HG02870 (cell line): ENCODE measurements around the gene HSPB6.
"Not testable (repeated sequence)": the region's sequence is repeated elsewhere in the genome, so short reads cannot be mapped to it uniquely, and the experiment has no call there.

Experiments used
- ATAC-seq: cut with Tn5 transposase; IDR thresholded peaks from one replicate; pipeline ENCODE4 v1.9.1; 2021; ENCODE audit warnings: mild to moderate bottlenecking, moderate library complexity; ENCODE audit not compliant: unreplicated experiment

HSPB6 gene, protein sequence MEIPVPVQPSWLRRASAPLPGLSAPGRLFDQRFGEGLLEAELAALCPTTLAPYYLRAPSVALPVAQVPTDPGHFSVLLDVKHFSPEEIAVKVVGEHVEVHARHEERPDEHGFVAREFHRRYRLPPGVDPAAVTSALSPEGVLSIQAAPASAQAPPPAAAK

DNA sequence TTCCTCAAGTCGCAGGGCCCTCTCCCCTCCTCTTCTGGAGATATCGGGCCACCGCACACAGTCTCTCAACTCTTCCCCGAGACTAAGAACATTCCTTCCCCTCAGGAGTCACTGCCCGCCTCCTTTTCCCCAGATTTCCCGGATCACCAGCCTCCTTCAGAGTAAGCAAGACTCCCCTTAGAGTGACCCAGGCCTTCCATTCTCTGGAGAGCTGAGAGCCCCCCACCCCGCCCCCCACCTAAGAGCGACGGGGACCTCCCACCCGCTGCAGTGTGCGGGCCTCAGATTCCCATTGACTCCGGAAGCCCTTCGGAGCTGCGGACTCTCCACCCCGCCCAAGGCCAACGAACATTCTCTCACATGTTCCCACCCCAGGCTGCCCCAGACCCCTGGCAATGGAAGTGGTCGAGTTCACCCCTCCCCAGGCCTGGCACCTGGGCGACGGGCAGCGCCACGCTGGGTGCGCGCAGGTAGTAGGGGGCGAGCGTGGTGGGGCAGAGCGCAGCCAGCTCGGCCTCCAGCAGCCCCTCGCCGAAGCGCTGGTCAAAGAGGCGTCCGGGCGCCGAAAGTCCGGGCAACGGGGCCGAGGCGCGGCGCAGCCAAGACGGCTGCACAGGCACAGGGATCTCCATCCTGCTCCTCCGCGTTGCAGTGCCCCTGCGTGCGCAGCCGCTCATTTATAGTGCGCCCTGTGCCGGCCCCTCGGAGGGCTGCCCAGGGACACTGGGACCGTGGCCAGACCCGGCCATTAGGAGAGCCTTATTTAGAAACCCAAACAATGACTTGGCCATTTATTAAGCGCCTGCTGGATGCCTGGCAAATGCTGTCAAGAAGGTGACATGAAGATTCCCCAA, at the start of gene HSPB6:
TSS of gene HSPB6 (minus strand) at position 653 of the 854 bp plus-strand sequence. CDS start at position 632, 21 bp downstream.
- ATAC-seq: no peak

DNA sequence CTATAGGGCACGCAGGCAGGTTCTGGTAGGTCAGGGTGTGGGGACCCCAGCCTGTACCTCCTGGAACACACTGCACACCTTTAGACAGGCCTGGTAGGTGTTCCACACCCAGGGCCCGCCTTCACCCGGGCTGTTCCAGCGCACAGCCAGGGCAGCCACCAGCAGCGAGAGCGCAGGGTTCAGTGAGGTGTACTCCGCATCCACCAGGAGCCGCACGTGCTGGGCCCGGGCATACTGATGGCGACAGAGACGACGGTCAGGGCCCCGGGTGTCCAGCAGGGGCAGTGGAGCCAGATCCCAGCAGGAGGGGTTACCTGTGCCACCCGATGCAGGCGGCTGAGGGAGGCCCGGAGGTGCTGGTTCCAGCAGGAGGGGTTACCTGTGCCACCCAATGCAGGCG, 49.8 kb upstream of the HSPB6 start:
- ATAC-seq: no peak

DNA sequence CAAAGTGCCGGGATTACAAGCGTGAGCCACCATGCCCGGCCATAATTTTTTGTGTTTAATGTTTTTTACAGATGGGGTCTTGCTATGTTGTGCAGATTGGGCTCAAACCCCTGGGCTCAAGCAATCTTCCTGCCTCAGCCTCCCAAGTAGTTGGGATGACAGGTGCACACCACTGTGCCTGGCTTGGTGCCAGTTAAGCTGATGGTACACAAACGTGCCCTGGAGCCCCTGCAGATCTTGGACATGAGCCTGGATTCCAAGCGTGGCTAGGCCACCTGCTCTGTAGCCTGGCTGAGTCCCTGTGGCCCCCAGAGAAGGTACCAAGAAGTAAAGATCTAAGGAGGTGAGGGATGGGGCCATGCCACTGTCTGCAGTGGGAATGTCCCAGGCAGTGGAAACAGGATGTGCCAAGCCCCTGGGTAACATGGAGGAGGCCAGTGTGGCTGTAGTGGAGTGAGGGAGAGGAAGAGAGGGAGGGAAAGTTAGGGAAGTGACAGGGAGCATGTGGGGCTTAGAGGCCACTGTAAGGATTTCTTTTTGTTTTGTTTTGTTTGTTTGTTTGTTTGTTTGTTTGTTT, 48.8 kb upstream of the HSPB6 start:
- no peak for ATAC-seq

DNA sequence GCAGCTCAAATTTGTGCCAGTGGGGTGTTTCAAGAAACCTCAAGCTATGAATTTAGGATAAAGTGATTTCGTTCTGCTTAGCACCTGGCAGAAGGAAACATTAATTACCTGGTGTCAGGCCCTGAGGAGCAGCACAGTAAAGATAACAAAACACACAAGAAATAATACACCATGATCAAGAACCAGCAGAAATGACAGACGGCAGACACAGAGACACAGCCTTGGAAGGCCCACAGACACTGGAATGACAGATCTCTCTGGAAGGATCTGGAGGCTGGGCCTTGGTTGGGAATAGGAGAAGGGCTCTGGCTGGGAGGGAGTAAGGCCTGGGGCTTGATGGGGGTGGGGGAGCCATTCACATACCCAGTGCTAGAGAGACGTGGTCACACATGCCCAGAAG, 45.0 kb upstream of the HSPB6 start:
- ATAC-seq: no peak

DNA sequence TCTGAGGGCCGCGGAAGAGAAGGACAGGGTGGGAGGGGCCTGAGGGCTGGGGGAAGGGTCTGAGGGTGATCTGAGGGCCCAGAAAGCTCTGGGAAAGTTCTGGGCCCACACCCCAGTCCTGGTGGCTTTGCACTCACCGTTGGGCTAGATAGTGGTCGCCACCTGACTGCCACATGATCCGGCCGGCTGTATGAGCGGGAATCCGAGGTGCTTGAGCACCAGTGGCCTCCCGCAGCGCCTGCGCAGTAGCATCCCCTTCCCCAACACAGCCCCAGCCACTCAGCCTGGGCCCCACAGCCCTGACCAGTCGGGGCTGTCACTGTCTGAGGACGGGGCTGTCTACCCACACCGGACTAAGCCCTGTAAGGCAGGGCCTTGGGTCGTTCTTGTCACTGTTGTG, 40.8 kb upstream of the HSPB6 start:
- ATAC-seq: no peak

DNA sequence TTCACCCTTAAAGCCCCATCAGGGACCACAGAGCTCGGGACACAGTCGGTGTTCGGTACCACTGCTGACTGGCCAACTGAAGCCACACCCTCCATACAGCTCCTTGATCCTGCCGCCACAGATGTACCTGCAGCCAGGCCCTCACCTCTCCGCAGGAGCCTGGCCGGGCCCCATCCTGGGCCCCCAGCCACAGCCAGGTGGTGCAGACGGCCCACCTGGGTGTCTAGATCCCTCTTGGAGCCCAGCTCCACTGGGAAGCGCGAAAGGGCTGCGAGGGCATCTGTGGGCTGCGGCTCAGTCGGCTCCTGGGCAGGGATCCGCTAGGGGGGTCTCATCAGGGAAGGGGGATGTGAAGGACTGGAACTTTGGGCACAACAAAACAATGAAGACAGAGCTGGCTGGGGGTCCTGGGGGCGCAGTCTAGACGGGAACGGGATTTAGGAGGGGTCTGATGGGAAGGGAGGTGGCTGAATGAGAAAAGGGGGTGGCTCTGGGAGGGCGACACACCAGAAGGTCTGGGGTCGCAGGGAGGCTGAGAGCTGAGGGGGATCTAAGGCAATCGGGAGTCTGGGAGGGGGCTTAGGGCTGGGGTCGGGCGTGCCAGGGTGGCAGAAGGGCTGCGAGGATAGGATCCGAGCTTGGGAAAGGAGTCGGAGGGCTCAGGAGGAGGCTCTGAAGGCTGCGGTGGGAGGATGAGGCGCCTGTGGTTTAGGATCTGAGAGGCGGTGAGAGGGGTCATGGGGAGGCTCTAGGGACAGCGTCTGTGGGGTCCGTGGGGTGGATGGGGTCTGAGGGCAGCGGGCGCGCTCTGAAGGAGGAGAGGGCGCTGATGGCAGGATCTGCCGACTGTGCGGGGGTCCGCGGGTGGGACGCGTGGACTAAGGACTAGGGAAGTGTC, 40.1 kb upstream of the HSPB6 start:
- no peak for ATAC-seq

DNA sequence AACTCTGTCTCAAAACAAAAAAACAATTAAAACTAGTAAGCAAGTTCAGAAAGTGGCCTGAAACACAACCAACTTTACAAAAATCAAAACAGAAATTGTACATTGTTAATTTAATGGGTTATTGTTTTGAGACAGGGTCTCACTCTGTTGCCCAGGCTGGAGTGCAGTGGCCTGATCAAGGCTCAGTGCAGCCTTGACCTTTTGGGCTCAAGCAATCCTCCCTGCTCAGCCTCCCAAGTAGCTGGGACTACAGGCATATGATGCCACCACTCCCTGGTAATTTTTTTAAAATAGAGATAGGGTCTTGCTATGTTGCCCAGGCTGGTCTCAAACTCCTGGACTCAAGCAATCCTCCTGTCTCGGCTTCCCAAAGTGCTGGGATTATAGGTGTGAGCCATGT, 38.7 kb upstream of the HSPB6 start:
- ATAC-seq: not testable (repeated sequence)

DNA sequence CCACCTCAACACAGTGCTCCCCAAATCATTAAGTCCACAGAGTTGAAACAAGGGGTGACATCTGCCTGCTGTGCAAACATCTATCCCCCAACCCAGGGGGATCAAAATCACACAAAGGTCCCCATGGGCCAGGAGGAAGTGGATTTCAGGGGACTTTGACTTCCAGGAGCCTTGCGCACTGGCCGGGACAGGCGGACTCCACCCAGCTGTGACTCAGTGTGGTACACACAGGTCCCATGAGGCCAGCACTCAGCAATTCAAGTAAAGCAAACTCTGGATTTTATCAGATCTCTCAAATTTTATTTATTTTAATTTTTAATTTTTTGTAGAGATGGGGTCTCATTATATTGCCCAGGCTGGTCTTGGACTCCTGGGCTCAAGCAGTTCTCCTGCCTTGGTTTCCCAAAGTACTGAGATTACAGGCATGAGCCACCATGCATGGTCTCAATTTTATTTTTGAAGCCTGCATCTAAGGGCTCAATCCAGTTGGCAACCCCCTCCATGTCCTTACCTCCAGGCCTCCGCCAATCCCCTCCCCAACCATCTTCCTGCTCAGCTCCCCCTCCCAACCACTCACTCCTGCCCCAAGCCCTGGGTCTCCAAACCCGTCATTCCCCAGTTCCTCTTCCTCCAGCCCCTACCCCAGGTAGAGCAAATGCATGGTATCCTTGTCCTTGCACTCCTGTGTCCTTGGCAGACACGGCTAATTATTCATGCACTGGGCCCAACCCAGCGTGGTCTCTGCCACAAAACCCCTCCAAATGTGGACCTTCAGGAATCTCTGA, 36.7 kb upstream of the HSPB6 start:
- ATAC-seq: no peak

DNA sequence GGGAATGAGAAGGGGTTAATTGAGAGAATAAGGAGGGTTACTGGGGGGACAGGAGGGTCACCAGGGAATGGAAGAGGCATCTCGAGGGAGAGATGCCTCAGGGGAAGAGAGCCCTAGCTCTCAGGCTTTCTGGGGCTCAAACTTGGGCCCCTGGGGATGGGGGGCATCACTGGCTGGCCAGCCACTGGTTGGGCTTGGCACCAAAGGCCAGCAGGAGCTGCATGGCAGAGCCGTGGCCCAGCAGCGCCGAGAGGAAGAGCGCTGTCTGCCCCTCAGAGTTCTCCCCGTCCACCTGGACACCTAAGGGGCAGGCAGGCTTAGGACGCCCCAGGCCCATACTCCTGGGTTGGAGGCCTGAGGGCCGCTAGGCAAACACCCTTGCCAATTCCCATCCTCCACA, 36.1 kb upstream of the HSPB6 start:
- no peak for ATAC-seq

DNA sequence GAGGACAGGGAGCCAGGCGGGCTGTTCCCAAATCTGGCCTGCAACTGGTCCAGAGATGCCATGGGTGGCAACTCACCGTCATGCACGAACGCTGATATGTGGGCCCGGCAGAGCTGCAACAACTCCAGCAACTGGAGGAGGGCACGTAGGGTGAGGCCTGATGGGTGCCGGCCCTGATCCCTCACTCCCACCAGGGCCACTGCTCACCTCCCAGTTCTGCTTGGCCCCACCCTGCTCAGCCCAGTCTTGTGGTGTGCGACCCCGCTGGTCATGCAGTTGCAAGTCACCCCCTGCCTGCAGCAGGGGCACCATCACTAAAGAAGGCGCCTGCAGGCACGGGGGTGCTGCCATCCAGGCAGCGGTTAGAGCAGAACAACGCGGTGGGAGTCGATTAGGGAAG, 35.5 kb upstream of the HSPB6 start:
- no peak for ATAC-seq

DNA sequence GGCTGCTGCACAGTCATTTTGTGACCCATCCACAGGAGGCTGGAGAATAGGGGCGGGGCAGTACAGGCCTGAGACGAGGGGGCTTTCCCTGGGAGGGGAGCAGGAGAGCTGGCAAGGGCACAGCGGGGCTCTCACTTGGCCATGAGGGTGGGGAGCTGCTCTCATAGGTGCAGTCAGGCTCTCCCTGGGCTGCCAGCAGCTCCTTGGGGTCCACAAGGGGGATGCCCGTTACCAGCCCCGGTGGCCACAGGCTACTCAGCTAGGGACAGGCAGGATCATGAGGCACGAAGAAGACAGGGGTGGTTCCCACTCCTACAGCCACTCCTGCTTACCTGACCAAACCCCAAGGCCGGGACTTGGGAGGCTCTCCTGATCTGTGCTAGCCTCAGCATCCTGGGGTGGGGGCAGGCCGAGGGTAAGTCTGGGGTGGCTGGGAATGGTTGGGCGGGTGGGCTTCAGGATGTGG, 35.0 kb upstream of the HSPB6 start:
- ATAC-seq: no peak

DNA sequence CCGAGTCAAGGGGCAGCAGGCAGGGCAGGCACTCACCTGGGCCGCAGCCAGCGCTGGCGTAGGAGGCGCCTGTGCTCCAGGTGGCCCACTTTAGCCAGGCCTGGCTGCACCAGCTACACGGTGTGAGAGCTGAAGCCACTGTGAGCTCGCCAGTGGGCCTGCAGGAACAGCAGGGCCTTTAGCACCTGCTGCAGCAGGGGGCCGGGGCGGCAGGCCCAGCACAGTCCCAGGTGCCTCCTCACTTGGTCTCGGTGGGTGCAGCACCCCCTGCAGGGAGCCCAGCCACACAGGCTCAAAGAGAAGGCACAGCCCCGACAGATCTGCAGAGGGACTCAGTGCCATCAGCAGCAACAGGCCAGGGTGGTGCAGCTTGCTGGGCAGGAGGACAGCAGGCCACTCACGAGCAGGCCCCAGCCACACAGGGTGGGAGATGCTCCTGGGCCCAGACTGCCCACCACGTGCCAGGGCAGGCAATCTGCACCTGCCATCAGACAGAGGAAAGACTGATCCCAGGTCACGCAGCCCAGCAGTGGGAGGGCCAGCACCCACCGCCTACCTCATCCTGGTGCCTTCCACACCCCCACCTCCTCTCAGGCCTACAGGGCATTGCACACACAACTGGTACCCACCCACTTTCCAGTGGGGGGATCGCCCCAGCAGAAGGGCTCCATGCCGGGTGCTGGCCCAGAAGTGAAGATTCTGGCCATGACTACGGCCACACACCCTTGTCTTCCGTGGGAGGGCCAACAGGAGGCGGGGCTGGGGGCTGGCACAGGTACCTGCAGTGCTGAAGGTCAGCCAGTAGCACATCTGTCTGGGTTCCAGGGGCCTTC, 34.4 kb upstream of the HSPB6 start:
- ATAC-seq: no peak

DNA sequence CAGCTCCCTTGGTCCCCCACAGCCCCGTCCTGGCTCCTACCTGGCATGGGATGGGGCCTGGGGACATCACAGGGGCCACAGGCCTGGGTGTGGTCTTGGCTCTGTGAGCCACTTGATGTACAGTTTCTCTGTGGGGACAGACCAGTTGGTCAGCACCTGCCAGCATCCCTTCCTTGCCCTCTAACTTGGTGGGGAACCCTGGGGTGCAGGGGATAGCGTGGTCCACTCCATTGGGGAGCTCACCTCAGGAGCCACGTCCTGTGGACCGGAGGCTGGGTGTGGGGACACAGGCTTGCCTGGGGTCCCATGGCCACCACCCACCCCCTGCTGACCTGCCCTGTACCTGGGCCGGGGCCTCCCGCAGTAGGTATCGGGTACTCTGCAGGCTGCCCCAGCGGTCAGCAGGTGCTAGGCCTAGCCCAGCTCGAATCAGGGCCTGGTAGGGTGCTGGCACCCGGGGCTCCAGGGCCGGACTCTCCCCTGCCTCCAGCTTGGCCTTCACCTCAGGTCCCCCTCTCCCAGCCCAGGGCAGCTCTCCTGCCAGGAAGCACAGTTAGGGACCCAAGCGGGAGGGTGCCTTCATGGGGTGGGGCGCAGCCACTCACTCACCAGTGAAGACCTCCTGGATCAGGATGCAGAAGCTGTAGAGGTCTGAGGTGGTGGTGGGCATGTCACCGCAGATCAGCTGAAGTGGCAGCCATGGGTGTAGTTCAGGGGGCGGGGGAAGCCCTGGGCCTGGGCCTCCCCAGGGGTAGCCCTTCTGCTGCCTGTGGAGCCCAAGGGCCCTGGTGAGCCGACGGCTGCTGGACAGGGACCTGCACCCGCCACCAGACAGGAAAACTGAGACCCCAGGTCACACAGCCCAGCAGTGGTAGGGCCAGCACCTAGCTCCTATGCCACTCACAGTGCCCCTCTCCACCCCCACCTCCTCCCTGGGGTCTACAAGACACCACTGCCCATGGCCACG, 33.4 kb upstream of the HSPB6 start:
- ATAC-seq: no peak

DNA sequence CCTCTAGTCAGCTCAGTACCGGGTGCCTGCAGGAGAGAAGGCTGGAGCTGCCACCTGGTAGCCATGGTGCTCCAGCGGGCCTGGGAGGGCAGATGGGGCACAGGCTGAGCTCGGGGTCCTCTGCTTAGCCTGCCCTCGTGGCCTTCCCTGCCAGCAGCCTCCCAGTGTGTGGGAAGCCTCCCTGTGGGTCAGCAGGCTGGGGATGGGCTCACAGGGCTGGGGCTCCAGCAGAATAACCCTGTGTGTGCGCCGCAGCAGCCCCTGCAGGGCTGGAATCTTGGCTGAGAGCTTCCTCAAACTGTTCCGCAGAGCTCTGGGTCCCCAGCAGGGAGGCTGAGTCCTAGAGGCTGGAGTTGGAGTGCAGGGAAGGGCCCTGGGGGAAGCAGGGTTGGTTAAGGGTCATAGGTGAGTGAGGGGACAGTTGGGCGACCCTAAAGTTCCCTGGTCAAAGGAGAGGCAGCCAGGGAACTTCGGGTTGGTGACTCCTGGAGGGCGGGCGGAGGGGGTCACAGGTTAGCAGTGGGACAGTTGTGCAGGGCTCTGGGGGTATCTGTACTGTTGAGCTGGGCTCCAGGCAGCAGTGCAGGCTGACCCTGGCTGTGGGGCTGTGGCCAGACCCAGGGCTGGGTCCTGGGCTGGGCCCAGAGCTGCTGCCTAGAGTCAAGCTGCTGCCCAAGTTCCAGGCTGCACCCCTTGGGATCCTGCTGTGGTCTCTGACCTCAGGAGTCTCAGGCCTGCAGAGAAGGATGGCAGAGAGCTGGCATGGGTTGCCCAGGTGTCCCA, 32.6 kb upstream of the HSPB6 start:
- no peak for ATAC-seq

DNA sequence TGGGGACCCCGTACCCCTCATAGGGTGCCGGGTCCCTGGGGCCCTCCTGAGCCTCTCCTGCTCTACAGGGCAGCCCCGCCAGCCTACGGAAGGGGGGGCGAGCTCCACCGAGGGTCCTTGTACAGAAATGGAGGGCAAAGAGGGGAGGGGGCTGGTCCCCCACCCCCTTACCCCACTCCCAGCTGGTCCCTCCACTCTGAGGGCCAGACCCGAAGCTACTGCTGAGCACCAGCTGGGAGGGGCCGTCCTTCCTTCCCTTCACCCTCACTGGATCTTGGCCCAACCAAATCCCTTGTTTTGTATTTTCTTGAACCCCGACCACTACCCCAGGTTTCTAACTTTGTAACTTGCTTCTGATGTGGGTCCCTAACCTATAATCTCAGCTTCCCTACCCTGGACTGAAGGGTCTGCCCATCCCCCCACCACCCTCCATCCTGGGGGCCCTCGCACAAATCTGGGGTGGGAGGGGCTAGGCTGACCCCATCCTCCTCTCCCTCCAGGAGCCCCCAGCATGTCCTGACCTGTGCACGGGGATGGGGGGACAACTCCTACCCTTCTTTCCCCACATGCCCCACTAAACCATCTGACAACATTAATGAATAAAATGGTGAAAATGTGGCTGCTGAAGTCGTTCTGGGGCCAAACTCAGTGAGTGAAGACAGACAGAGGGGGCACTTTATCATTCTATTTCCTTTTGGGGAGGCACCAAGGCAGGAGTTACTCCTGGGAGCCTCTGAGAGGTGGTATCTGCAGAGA, 31.6 kb upstream of the HSPB6 start:
- ATAC-seq: no peak

DNA sequence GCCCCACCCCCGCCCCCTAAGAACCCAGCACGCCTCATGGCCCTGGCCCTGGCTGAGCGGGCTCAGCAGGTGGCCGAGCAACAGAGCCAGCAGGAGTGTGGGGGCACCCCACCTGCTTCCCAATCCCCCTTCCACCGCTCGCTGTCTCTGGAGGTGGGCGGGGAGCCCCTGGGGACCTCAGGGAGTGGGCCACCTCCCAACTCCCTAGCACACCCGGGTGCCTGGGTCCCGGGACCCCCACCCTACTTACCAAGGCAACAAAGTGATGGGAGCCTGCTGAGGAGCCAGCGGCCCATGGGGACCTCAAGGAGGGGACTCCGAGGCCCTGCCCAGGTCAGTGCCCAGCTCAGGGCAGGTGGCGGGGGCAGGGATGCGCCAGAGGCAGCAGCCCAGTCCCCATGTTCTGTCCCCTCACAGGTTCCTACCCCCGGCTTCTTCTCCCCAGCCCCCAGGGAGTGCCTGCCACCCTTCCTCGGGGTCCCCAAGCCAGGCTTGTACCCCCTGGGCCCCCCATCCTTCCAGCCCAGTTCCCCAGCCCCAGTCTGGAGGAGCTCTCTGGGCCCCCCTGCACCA, 30.5 kb upstream of the HSPB6 start:
- no peak for ATAC-seq
